Limb (tissue), 2 donors: ENCODE results near the gene METTL16.
"Not testable (repeated sequence)": the region's sequence is repeated elsewhere in the genome, so short reads cannot be mapped to it uniquely, and the experiment has no call there.

ENCODE experiments used
- DNase-seq, 2 donors: peaks; one replicate each; pipeline ENCODE4 v3.0.0-alpha.2; 2016; ENCODE audit errors: extremely low spot score in 2 of 2

The METTL16 gene

GRCh38 chr17:2502871-2503580, 8.7 kb downstream of the METTL16 start:
- no peak for DNase-seq

- no peak for DNase-seq
Measured at GRCh38 chr17:2500446-2500845, 11.2 kb downstream of the METTL16 start.

GRCh38 chr17:2489286-2489685, 22.4 kb downstream of the METTL16 start:
- DNase-seq: not testable (repeated sequence)

- DNase-seq: no peak
Measured at GRCh38 chr17:2487306-2487705, 24.4 kb downstream of the METTL16 start.

- DNase-seq: not testable (repeated sequence)
Measured at GRCh38 chr17:2486709-2487108, 25.0 kb downstream of the METTL16 start.

- DNase-seq: no peak
Measured at GRCh38 chr17:2485970-2486369, 25.7 kb downstream of the METTL16 start.

GRCh38 chr17:2485543-2485942, 26.1 kb downstream of the METTL16 start:
- DNase-seq: no peak

GRCh38 chr17:2484876-2485275, 26.8 kb downstream of the METTL16 start:
- DNase-seq: no peak

- DNase-seq: no peak
Measured at GRCh38 chr17:2483084-2483483, 28.6 kb downstream of the METTL16 start.

GRCh38 chr17:2482218-2482617, 29.5 kb downstream of the METTL16 start:
- DNase-seq: peak in 1 of 2 donors; percentile 8

GRCh38 chr17:2481760-2482159, 29.9 kb downstream of the METTL16 start:
- no peak for DNase-seq

GRCh38 chr17:2478458-2478857, 33.2 kb downstream of the METTL16 start:
- DNase-seq: no peak

GRCh38 chr17:2475056-2475455, 36.6 kb downstream of the METTL16 start:
- no peak for DNase-seq

GRCh38 chr17:2474371-2474770, 37.3 kb downstream of the METTL16 start:
- DNase-seq: no peak

- DNase-seq: no peak
Measured at GRCh38 chr17:2468270-2468669, 43.4 kb downstream of the METTL16 start.

GRCh38 chr17:2466931-2467330, 44.8 kb downstream of the METTL16 start:
- DNase-seq: no peak

GRCh38 chr17:2462481-2462880, 49.2 kb downstream of the METTL16 start:
- DNase-seq: no peak

- no peak for DNase-seq
Measured at GRCh38 chr17:2459917-2460271, 51.8 kb downstream of the METTL16 start.

GRCh38 chr17:2457913-2458312, 53.8 kb downstream of the METTL16 start:
- no peak for DNase-seq

GRCh38 chr17:2456475-2456874, 55.2 kb downstream of the METTL16 start:
- no peak for DNase-seq

- DNase-seq: no peak
Measured at GRCh38 chr17:2455956-2456355, 55.7 kb downstream of the METTL16 start.

GRCh38 chr17:2453866-2454265, 57.8 kb downstream of the METTL16 start:
- no peak for DNase-seq

GRCh38 chr17:2453325-2453724, 58.4 kb downstream of the METTL16 start:
- no peak for DNase-seq

GRCh38 chr17:2452216-2452750, 59.4 kb downstream of the METTL16 start:
- no peak for DNase-seq
